ENCODE data around the gene SKAP1.

SKAP1 gene

DNA sequence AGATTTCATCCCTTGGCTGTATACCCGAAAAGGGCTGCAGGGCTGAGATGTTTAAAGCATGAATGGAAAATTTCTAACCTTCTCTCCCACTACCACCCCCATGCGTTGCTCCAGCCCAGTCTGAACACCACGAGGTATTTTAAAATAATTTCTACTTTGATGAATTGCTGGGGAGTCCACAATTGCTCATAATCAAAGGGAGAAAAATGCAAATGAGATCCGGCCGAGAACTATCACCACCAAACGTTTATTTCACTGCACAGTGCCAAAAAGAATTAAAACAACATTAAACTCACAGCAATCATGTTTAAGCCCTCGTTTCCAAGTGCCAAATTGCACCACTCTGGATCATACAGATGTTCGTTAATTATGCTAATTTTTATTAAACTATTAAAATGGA is 285.8 kb downstream of the SKAP1 start:
- no peak for DNase-seq (ENCODE audit: low spot score)

DNA sequence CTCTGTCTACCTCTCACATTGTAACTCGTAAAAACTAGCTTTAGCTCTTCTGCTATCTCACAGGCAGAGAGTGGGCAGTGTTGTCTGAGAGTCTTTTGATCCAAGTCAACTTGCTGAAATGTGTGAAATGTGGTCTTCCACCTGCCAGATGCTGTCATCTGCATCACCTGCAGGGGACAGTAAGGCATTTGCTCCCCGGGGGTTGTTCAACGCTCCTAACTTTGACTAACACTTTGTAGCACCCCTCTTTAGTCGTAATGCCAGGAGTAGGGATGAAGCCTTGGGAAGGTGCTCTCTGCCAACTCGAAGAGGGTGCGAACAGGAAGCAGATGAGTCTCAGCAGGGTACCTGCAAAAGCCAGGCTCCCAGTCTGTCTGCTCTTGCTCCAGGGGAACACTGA is 286.4 kb downstream of the SKAP1 start:
- no peak for DNase-seq (ENCODE audit: low spot score)

DNA sequence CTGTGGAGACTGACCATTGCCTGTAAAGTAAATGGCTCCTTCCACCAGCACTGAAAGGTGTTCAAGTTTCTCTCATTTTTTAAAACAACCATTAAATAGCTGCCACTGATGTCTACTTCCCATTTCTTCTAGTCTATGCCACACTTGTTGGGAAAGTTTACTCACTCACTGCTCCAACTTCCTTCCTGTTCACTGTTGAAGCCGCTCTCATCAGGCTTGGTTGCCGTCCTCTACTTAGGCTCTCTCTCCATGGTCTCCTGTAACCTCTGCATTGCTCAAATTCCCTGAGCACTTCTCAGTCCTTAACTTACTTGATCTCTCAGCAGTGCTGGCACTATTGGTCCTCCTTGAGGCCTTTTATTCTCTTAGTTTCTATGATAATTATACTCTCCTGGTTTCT is 290.1 kb downstream of the SKAP1 start:
- DNase-seq (ENCODE audit: low spot score): no peak

DNA sequence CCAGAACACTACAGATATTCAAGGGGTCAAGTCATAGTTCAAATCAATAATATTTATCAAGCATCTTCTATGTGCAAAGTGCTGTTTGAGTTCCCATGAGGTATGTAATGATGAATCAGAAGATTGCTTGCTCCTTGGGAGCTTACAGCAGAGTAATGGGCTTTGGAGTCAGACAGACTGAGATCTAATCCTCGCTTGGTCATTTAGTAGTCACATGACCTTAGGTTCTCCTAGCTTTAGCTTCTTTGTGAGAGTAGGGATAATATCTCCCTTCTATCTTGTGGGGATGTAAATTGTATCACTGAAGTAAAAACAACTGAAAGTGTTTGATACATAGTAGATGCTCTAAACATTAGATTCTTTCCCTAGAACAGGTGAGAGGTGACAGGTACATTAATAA is 292.4 kb downstream of the SKAP1 start:
- DNase-seq (ENCODE audit: low spot score): no peak

DNA sequence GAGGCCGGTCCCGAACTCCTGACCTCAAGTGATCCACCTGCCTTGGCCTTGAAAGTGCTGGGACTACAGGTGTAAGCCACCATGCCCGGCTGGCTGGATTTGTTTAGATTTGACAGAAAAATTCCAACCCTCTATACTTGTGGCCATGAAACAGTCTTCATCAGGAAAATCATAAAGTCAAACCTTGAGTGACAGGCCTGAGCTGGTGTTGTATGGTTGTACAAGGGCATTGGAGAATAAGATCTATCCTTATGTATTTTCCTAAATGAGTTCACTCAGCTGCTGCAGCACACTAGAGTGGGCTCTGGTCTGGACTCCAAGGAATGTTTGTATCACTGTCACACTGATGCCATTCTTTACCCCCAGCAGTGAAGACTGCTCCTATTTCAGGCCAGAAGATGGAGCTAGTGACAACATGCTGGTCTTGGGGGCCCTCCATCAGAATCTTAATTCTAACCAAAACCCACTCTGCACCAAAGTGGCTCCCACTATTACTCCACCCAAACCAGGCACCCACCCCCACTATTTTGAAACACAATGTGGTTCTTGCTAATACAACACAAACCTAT is 295.0 kb downstream of the SKAP1 start:
- DNase-seq (ENCODE audit: low spot score): no peak

DNA sequence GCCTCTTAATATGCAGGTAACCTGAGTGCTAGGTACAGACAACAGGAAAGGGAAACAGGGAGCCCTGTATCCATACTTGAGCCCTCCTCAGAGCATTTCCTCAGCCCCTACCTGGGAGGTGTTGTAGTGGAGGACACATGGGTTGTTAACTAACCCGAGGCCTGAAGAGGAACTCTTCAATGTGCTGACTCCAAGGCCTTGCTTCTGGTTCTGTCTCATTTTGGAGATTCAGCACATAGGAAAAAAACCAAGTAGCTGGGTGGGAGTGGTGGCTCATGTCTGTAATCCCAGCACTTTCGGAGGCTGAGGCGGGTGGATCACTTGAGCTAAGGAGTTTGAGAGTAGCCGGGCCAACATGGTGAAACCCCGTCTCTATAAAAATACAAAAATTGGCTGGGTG is 297.6 kb downstream of the SKAP1 start:
- DNase-seq (ENCODE audit: low spot score): no peak

DNA sequence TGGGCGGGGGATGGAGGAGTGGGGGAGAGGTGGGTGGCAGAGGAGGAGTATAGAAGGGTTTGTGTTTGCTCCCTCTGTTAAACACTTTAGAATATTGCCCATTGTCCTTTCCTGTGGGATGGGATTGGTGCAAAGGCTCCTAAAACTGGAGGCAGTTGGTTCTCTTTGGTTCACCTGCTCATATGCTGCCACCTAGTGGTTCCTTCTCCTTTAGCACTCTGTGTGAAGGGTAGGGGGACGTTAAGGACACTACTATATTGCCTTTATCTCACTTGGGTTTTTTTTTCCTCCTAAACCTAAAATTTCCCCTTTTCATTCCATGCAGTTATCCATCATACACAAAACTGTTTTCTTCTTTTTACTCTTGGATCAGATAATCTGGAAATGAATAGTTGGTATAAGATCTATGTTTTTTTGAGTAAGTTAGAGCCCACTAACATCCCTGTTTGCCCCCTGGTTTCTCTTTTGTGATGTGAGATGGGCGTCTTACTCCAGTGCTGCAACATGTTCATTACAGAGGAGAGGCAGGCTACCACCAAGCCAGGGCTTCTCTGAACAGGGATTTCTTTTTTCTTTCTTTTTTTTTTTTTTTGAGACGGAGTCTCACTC is 298.7 kb downstream of the SKAP1 start:
- DNase-seq (ENCODE audit: low spot score): peak; percentile 82

DNA sequence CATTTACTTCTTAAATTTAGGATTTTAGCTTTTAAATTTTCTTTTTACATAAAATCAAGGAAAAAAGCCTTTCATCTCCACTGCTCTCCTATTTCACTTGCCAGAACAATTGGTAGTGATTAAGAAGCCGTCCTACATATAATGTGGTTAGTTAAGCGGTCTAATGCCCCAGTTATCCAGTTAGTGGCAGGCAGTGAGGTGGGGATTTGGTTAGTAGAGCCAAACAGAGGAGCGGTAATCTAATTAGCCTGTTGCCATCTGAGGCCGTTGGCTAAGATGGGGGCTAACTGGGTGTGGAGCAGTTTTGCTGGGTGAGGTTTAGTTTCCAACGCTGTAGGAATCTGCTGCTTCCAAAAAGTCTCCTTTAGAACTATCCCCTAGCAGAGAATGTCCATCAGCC is 300.0 kb downstream of the SKAP1 start:
- DNase-seq (ENCODE audit: low spot score): no peak

DNA sequence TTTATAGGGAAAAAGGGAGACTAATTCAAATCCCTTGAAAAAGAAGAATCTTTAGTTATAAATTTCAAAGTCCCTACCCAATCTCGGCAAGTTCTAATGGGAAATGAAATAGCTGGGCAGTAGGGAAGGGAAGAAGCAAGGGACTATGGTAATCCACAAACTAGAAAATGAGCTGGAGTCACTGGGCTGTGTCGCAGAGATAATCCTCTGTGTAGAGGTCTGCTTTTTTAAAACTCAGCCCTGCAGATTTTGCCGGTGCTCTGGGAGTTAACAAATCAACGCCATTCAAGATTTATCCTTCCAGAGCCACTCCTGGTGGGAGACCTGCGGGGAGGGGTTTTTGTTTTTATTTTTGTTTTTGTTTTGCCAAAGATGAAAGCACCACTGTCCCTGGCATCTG is 301.6 kb downstream of the SKAP1 start:
- no peak for DNase-seq (ENCODE audit: low spot score)

DNA sequence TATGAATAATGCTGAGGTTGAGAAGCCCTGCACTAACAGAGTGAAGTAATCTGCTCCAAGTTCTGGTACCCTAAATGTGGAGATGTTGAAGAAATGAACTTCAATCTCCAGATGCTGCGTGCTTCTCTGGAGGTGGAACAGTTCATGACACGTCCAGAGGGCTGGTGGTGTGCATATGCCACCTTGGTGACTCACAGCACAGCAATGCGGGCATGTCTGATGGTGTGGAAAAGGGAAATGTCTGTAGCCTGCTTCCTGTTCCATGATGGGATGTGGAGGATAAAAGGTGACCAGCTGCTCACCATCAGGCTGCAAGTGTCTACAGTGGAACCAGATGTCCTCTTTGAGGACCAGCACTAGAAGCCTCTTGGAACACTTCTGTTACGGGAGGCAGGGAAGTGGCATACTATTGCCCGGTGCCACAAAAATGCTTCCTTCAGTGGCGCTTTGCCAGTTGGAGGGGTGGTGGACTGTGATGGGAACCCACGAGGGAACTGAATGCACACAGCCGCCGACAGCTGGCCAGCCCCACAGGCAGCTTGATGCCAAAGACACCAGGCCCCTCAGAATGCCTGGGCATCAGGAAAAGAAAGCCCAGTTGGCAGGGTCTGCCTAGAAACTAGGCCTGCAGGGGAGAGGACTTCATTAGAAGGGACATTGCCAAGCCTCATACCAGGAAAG is 302.5 kb downstream of the SKAP1 start:
- DNase-seq (ENCODE audit: low spot score): peak; percentile 40

DNA sequence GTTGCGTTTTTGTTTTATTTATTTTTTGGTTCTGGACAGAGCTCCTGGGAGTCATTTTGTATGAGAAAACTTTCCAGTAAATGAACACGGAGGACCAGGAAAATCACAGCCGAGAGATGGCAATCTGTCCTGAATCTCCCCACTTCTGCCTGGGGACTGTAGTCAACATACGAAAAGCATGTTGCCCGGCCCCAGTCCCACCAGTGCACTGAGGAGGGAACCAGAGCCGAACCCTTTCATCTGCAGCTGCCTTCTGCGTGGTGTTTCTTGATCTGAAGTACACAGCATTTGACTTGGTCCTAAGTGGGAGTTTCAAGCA is 303.5 kb downstream of the SKAP1 start:
- DNase-seq (ENCODE audit: low spot score): no peak

DNA sequence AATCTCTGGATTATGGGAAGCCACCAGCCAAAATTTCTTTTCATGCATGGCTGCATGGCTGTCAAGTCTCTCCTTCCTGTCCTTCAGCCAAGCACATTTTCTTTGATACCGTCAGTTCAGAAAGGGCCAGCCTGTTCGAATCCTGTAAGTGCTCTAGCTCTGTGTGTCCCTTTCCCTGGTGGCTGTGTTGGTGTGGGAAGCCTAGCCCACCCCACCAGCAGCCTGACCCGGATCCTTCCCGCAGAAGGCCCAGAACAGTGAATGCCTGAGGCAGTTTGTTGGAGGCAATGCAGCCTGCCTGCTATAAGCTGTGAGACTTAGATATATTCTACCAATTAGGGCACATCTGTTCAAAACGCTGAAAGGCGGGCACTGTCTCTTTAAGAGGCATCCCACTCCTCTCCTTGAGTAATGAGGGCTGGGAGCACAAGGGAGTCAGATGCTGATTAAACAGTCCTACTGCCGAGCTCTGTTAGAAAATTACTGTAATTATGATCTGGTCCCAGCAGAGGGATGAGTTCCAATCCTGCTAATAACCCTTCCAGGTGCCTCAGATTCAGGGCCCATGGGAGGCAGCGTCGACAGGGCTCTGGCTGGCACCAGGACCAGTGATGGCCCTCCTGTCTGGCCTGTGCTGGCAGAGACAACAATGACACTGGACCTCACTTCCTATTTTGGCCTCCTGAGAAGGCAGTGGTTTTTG is 304.0 kb downstream of the SKAP1 start:
- no peak for DNase-seq (ENCODE audit: low spot score)

DNA sequence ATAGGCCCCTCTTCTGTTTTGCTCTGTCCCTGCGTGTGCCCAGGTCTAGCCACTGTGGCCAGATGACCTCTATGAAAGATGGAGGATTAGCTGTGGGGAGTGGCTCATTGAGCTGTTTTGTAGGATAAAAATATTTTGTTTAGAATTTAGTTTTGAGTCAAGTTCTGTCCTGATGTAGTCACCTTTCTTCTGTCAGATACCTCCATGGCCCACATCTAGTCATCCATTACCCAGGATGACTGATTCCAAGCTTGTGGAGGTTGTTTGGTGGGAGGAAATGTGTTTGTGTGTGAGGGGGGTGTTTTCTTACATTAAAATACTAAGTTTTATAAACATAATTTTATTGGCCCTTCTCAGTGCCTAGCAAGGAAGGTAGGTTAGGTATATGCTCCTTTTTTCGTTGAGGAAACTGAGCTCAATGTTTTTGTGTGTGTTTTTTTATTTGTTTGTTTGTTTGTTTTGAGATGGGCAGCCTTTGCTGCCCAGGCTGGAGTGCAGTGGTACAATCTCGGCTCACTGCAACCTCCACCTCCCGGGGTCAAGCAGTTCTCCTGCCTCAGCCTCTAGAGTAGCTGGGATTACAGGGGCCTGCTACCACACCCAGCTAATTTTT is 306.1 kb downstream of the SKAP1 start:
- DNase-seq (ENCODE audit: low spot score): no peak

DNA sequence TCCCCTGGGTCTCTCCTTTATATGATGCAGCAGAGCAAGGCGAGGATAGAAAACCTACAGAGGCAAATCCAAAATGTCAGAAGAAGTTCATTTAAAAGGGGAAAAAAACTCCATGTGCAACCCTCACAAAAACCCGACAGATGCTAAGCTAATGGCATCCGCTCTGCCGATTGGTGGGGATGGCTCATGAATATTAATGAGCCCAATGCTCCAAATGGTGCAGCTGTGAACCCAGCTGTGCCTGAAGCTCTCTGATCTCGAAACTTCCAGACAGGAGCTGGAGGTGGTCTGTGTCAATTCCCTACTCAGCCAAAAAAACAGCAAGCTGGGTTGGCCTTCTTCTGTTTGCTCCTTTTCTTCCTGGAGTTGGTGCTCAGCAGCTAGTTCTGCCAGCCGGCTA is 306.9 kb downstream of the SKAP1 start:
- no peak for DNase-seq (ENCODE audit: low spot score)

DNA sequence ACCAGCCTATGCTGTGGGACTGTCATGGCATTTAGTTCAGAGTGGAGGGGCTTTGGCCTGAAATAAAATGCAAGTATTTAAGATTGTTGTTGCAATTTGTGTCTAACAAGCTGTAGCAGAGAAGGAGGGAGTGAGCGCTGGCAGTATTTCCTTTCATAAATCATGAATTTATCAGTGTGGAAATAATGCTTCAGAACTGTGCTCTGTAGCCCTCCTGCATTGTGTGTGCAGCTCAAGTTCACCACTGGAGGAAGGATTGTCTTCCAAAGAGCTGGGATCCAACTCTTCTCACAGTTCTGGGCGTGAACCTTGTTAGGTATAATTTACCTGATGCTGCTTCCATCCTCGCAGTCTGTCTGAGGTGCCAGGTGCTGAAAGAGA is 307.4 kb downstream of the SKAP1 start:
- no peak for DNase-seq (ENCODE audit: low spot score)

DNA sequence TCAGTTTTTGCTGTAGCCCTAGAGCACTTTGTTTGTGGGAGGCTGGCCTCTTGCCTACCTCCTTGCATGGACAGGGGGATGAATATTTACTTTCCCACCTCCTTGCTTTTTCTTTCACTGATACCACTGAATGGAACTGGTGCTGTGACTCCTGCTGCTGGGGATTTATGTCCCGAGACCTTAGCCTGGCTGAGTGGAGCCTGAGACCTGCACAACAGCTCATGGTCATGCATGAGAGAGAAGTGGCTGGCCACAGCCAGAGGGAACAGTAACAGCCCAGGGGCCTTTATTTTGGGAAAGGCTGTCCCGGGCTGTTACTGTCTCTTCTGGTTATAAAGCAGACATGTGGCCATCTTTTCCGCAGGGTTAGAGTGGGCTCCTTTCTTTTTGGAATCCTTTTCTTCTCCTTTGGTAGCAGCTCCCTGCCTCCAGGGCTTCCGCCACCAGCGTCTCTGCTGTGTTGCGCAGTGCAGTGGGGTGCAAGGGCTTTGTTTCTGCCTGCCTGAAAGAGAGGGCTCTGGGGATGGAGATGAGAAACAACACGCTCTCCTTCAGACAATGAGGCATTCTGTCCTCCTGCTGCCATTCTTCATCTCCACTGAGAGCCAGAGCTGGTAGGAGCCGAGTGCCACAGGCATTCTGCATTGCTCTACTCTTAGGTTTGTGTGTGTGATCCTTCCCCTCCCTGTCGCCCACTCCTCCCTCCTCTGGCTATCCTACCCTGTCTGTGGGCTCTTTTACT is 307.9 kb downstream of the SKAP1 start:
- no peak for DNase-seq (ENCODE audit: low spot score)

DNA sequence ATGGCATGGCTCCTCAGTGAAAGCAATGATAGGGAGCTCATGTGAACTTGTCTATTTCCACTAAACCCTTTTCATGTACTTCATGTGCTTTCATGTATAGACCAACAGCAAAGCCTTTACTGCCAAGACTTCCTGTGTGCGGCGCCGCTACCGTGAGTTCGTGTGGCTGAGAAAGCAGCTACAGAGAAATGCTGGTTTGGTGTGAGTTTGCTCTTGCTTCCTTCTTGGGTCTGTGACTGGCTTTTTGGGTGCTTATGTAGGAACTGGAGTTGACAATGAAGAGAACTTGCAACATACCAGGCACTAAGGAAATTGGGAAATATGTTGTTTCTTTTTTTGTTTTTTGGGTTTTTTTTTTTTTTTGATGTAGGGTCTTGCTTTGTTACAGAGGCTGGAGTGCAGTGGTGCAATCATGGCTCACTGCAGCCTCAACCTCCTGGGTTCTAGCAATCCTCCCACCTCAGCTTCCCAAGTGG is 316.8 kb downstream of the SKAP1 start:
- no peak for DNase-seq (ENCODE audit: low spot score)

DNA sequence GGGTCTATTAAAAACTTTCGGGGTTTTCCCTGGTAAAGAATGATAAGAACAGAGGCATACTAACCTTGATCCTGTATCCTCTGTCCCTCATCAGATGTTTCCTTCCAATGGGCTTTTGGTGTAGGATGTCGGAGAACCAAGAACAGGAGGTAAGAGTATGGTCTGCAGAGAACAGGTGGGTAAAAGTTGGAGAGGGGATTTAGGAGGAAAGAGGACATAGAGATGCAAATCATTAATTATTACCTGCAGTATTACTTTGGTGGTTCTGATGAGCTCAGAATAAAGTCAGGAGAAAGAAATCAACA is 318.1 kb downstream of the SKAP1 start:
- DNase-seq (ENCODE audit: low spot score): no peak

DNA sequence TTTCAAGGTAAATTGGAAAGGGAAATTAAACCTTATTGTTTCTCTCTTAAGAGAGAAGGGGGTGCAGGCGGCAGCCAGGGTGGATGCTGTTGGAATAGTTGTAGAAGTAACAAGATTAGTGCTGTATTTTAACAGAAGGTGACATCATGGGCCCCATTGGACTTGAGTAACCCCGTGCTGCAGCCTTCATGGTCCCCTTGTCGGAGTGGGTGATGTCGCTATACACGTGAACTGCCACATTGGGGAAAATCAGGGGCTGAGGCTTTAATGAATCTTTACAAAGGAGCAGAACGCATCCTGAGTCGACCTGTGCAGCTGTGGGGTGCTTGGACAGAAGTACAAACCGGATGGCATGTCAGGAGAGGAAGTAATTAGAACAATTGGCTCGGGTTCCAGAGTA is 319.3 kb downstream of the SKAP1 start:
- no peak for DNase-seq (ENCODE audit: low spot score)

DNA sequence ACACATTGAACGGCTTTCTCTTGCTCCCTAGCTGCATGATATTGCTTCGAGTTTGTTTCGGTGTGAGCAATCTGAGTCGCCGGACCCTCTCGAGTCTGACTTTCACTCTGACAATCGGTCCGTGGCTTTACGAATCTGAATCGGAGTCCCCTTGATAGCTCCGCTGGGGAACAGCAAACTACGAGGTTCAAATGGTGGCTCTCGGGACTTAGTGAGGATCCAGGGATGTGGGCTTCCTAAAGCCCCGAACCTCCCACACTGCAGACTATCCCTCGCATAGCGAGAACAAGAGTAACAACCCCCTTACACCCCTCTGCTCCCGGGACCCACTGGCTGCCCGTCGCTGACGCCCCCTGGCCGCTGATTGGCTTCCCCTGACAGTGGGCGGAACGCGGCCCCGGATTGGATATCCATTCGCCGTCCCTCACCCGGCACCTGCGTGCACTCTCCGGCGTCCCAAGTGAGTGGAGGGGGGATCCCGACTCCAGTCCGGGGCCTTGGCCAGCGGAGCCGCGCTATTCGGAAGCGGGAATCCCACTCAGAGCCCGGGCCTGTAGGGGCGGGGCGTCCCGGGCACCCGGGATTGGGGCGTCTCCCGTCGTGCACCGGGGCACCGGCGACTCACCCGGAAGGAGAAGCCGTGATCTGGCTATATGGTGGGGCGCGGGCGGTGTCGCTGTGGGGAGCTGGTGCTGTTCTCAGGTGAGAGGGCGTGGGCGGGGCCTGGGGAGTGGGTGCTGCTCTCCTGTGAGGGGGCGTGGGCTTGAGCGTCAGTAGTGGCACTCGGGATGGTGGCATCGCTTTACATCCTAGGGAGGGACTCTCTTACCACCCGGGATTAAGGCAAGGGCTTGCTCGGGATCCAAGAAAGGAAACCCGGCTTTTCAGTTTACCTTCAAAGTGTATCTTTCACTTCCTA is 322.6 kb downstream of the SKAP1 start, which contains the start of gene SNX11:
TSS of gene SNX11 (plus strand) at position 630 of the 919 bp plus-strand sequence. CDS start 4,278 bp downstream, outside the sequence.
- peak; percentile 86 for DNase-seq (ENCODE audit: low spot score)

DNA sequence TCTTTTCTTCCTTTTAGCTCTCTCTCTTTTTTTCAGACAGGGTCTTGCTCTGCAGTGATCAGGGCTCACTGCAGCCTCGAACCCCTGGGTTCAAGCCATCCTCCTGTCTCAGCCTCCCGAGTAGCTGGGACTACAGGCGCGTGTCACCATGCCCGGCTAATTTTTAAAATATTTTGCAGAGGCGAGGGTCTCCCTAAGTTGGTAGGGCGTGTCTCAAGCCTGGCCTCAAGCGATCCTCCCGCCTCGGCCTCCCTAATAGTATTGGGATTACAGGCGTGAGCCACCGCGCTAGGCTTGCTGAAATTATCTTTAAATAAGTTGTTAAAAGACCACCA is 323.2 kb downstream of the SKAP1 start:
- no peak for DNase-seq (ENCODE audit: low spot score)

Measured in AG08395 (cell line).